NCI-H345 (cell line): ENCODE results near the gene GNAI2.
A peak's percentile ranks its signal among the peaks of the same experiment; 100 is the strongest.
"Not testable (repeated sequence)": the region's sequence is repeated elsewhere in the genome, so short reads cannot be mapped to it uniquely, and the experiment has no call there.

Experiments
- DNase-seq: peaks from one replicate; lab custom pipeline; 2025; lab: John Stamatoyannopoulos, UW

GNAI2 gene

DNA sequence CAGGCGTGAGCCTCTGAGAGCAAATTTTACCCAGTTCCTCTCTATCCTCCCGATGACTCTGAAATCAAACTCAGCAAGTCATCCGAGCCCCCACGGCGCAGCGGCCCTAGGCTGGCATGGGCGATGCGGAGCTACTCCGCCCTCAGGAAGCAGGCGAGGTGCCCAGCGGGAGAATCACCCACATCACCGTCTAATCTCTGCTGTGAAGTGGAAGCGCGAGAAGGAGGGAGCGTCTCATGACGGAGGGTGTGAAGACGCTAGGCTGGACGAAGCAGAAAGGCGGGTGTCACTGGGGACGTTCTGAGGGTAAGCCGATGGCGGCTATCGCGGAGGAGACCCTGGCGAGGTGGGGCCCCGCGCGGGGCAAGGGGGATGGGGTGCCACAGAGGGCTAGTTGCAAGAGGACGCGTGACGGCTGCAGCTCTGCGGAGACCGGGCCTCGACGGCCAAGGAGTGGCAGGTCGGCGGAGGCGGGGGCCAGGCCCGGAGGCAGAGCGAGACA lies 9.1 kb upstream of the GNAI2 start:
- DNase-seq: peak; percentile 59

DNA sequence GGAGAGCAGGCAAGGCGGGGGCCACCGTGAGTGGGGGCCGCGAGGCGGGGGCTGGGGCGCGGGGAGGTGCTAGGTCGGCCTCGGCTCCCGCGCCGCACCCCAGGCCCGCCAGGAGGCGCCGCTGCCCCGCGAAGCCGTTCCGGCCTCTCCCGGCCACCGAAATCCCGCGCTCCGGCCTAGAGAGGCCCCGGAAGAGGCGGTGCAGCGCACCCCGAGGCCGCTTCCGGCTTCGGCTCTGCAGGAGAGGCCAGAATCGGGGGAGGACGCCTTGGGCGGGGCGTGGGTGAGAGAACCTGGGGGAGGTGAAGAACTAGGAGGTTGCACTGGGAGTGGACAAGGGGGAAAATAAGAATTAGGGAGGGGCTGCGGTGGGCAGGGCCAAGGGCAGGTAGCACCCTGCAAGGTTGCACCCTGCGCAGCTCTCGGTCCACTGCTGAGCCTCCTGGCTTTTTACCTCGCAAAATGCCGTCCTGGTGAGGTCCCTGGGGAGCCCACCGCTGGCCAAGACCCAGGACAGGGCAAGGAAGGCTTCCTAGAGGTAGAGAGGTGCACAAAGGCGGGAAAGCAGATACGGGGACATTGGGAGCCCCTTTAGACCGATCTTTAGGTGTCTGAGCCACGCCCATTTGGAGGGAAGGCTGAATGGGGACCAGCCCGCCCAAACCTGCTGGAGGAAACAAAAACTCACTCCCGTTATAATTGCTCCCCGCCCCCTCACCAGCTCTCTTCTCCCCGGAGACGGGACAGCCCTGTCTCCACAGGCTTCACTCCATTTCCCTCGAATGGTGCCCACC lies 8.4 kb upstream of the GNAI2 start:
- DNase-seq: peak; percentile 94

- DNase-seq: not testable (repeated sequence)
Observed at GRCh38 chr3:50228184-50228763, 7.7 kb upstream of the GNAI2 start.

- no peak for DNase-seq
Observed at GRCh38 chr3:50229490-50229889, 6.5 kb upstream of the GNAI2 start.

DNA sequence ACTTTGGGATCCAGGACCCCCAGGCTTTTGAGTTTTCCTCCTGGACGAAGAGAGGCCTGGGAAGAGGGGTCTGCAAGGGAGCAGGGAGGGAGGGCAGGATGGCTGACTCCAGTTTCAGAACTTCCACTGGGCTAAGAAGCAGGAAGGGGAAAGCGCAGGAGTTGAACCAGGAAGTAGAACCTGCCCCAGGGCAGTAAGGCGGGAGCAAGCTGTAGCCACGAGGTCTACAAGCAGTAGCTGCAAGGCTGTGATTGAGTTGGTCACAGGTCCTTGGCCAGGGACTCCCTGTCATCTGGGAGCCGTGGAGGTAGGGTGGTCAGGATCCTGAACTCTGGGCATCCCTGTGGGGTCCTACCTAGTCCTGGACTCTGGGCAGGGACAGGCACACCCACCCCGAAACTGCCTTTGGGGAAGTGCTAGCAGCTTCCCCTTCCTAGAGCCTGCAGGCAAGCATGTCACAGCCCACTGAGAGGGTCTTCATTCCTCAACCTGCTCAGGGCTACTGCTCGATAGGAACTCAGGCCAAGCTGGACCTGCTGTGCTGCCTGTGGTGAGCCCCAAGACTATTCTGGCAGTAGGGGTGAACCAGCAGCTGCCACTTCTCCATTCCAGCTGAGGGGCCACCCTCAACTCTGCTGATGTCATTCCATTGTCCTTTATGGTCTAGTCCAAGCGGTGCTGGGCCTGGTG lies 5.8 kb upstream of the GNAI2 start:
- no peak for DNase-seq

DNA sequence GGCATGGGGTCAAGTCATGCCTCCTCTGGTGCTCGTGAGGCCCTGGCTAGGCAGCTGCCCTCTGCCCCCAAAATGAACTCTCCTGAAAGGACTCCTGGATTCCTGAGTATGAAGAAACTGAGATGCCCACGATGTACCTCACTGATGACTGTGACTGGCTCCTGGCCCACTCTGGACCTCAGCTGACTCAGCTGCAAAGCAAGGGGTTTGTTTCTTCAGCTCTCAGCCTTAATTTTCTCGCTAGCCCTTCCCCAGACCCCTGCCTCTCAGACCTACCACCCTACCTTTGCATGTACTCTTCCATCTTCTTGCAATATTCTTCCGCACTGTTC lies 5.2 kb upstream of the GNAI2 start:
- no peak for DNase-seq

- DNase-seq: no peak
Observed at GRCh38 chr3:50231581-50231980, 4.4 kb upstream of the GNAI2 start.

DNA sequence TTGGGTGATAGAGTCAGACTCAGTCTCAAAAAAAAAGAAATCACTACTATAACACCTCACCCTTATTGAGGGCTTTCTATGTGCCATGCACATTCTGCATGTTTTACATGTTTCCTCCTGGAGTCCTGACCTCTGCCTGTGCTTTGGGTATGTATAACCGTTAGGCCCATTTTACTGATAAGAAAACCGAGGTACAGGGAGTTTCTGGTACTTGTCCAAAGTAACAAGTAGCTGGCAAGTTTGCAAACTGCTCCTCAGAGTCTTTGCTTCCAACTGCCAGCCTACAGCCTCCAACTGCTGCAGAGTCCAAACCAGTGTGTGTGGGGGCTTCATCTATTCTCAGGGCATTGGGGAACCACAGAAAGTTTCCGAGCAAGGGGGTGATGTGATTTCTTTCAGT lies 3.7 kb upstream of the GNAI2 start:
- no peak for DNase-seq

- DNase-seq: no peak
Observed at GRCh38 chr3:50233176-50233575, 2.8 kb upstream of the GNAI2 start.

DNA sequence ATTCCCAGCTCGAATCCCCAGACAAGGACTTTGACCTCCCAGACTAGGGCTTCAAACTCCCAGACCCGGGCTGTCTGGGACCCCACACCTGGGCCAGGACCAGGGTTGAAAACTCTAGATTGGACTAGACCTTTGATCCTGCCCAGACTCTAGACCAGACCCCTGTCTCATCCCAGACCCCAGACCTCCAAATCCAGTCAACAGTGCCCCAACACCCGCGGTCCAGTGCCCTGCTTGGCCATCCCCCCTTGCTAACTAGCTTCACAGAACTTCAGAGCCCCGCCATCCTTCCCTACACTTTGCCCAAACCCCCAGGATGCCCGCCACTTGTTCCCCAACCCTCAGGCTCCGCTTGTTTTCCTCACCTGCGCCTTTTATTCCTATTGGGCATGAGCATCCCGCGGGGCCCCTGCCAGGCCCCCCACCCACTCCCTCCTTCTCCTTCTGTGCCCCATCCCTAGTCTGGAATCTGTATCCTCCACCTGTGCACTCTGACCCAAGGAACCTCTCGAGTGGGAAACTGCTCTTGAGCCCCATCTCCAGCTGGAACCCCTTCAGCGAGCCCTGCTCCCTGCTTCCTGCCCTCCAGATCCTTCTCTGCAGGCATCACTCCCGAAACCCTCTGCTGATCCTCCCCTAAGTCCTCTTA lies 604 bp downstream of the GNAI2 start:
- no peak for DNase-seq

- DNase-seq: peak; percentile 11
Observed at GRCh38 chr3:50237133-50237651, 1.2 kb downstream of the GNAI2 start.

DNA sequence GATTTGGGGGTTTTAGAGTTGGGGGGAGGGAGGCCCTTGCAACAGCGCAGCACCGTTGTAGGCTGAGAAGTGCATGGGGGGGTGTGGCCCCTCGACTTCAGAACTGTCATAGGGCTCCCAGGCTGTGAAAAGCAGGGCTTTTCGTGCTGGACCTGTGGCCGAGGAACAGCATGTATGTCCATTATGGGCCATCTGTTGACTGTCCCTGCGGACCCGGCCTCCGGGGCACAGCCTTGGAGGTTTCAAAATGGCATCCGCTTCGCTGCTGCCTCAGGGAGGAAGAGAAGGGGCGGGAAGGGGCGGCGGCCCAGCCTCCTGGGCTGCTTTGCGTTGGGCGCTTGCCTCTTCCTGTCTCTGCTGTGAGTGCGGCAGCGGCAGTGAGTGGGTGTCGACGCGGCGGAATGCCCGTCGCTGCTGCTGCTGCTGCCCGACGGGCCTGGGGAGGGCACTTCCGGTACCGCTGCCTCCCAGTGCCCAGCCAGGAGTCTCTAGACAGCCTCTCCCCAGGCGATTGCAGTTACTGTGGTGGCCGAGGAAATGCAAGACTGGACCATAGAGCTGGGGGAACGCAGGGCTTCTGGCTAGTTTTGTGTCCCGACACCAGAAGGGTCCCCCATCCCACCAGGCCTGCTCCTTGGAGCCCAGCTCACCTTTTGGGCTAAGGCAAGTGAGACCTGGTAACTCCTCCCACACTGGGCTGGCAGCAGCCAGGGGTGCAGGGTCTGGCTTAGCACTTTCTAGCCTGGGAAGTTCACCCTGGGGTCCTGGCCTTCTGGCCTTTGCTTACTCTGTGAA lies 1.9 kb downstream of the GNAI2 start:
- peak; percentile 67 for DNase-seq

- peak; percentile 9 for DNase-seq
Observed at GRCh38 chr3:50238549-50239026, 2.6 kb downstream of the GNAI2 start.

DNA sequence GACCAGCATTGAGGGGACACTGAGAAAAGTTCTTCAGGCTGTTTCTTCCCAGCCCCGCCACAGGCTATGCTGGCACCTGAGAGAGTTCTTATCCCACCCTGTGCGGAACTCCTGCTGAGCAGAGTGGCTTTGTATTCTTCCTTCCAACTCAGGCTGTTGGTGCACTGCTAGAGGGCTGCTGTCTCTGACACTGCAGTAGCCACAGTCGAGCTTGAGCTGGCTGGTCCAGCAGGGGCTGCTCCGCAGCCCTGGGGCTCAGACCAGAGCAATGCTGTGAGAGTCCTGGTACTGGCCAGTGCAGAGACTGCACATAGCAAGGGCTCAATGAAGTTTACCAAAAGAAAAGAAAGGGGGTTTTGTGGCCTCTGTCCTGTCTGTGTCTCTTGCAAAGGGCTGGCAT lies 3.6 kb downstream of the GNAI2 start:
- DNase-seq: no peak

GRCh38 chr3:50241163-50241562 lies 5.2 kb downstream of the GNAI2 start:
- peak; percentile 50 for DNase-seq

DNA sequence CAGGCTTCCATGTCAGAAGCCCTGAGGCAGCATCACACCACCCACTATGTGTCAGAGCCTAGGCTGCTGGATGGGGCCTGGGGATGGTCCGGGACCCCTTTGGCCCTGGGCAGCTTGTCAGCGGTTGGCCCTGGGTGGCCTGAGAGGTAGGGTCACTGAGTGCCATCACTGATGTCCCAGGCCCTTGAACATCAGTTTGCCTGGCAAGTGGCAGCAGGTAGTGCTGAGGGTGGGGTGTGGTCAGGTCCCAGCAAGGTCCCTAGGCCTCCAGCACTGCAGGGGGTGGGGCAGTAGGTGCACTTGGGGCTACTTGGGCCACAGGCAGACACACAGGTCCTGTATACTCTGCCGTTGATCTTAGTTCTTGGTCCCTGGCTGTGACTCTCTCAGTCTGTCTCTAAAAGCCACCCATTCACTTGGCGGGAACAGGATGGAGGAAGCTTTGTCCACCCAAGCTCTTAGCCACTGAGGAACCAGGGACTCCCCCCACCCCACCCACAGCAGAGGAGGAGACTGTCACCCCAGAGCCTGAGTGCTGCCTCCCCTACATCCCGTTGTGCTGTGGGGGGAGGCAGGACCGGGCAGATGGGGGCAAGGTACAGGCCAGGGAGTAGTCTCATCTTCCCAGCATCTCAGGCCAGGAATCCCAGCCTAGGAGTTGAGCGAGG lies 5.8 kb downstream of the GNAI2 start:
- no peak for DNase-seq

DNA sequence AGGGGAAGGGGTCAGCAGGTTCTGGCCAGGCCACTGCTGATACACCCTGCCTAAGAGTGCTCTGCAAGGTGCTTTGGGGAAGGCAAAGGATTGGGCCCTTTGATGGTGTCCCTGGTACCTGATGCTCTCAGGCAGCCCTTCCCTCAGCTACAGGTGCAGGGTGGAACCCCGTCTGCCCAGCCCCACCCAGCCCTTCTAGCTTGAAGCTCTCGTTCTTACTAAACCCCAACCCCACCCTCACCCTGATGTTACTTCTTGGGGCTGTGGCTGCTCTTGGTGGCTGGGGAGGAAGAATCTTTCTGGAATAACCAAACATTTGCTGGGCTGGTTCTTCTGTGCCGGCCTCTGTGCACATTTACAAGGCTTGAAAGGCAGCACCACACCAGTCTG lies 6.4 kb downstream of the GNAI2 start:
- no peak for DNase-seq

- DNase-seq: no peak
Observed at GRCh38 chr3:50242851-50243542, 7.0 kb downstream of the GNAI2 start.

- no peak for DNase-seq
Observed at GRCh38 chr3:50243543-50243895, 7.5 kb downstream of the GNAI2 start.

DNA sequence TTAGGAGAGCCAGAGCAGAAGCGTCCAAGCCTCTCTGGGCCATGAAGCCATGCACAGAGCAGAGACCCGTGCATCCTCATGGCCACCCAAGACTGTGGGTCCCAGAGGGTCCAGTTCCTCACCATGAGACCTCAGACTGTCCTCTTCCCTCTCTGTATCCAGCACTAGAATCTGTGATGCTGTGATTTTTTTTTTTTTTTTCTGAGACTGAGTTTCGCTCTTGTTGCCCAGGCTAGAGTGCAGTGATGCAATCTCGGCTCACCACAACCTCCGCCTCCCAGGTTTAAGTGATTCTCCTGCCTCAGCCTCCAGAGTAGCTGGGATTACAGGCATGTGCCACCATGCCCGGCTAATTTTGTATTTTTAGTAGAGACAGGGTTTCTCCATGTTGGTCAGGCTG lies 8.8 kb downstream of the GNAI2 start:
- DNase-seq: not testable (repeated sequence)
